HFFc6 (cell line): Measurements from ENCODE around the gene CHKB. TPM values are rescaled to one million over a fixed set of nuclear protein-coding genes. Genes with fewer than 3 reads are reported as not detected.

Experiments
- DNase-seq: peaks from one replicate; pipeline ENCODE4 v3.0.0-alpha.2; 2018
- H3K27ac Mint-ChIP-seq: 2 replicates; pipeline ENCODE4 v1.8.0; 2020; ENCODE audit warnings: mild to moderate bottlenecking, mixed read lengths
- H3K27me3 Mint-ChIP-seq: 2 replicates; pipeline ENCODE4 v1.8.0; 2021; ENCODE audit warnings: mild to moderate bottlenecking, moderate library complexity, mixed read lengths; ENCODE audit not compliant: insufficient read depth
- H3K36me3 Mint-ChIP-seq: 2 replicates; pipeline ENCODE4 v1.8.0; 2021; ENCODE audit warnings: low read depth, mixed read lengths
- H3K4me1 Mint-ChIP-seq: 2 replicates; pipeline ENCODE4 v1.8.0; 2020; ENCODE audit warnings: low read depth, mixed read lengths
- H3K4me3 Mint-ChIP-seq: 2 replicates; pipeline ENCODE4 v1.8.0; 2020; ENCODE audit warnings: mild to moderate bottlenecking, moderate library complexity, mixed read lengths
- H3K9me3 Mint-ChIP-seq: 2 replicates; pipeline ENCODE4 v1.8.0; 2020; ENCODE audit warnings: mild to moderate bottlenecking, mixed read lengths
- total RNA-seq, 6 experiments: library from RNA; stranded (reverse); fragmentation: NEBNext Ultra II Directional; extraction: Animal tissue kit (Norgen Biotek cat#: 25700); gene quantifications; 2 replicates in 1 of 6; 3 replicates in 5 of 6; pipeline ENCODE4 v1.2.3, GENCODE V29; 2021
- TF ChIP-seq, protein P1 (sequence below): fragments of 200-600 bp; sonication (generic); IDR thresholded peaks from 2 replicates; pipeline ENCODE4 v1.5.0; 2021; ENCODE audit warnings: antibody characterized with exemption, mild to moderate bottlenecking

Gene CHKB
- total RNA-seq, 6 experiments from 2014 or later, result 21.1 to 26.2 (median 25.2) TPM

DNA sequence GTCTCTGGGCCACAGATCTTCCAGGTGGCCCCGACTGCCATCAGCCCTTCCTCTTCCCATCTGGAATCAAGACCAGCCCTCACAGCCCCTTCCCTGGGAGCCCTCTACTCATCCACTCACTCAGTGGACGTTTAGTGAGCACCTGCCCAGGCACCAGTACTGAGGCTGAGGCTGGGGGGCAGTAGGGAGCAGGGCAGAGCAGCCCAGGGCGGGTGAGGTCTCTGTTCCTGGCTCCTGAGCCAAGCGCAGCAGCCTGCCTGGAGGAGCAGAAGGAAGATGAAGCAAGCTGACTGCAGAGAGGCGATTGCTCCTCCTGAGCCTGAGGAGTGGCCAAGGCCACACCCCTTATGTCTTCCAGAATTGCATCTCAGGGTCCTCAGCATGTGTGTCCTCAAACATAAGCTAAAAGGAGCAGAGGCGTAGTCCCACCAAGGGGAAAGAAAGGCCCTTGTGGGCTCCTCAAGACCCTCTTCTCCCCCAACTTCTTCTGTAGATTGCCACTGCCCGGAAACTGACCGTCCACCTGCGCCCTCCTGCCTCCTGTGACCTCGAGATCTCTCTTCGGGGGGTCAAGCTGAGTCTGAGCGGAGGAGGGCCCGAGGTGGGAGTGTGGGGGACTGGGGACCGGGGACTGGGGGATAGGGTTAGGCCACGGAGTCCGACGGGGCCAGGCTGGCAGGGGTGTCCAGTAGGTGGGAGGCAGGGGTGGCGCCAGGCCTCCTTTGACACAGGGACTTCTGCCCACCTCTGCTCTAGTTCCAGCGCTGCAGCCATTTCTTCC is 23.7 kb upstream of the CHKB start:
- no peak overlapping the region for H3K4me3 Mint-ChIP-seq
- TF ChIP-seq, protein P1, sequence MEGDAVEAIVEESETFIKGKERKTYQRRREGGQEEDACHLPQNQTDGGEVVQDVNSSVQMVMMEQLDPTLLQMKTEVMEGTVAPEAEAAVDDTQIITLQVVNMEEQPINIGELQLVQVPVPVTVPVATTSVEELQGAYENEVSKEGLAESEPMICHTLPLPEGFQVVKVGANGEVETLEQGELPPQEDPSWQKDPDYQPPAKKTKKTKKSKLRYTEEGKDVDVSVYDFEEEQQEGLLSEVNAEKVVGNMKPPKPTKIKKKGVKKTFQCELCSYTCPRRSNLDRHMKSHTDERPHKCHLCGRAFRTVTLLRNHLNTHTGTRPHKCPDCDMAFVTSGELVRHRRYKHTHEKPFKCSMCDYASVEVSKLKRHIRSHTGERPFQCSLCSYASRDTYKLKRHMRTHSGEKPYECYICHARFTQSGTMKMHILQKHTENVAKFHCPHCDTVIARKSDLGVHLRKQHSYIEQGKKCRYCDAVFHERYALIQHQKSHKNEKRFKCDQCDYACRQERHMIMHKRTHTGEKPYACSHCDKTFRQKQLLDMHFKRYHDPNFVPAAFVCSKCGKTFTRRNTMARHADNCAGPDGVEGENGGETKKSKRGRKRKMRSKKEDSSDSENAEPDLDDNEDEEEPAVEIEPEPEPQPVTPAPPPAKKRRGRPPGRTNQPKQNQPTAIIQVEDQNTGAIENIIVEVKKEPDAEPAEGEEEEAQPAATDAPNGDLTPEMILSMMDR, result 0 out of 2 replicates have a peak, but pooled peaks have one; percentile 11
- H3K27ac Mint-ChIP-seq, result no peak overlapping the region
- H3K27me3 Mint-ChIP-seq, result peaks cover 52% of the 10 kb centered on the region
- no peak for DNase-seq
- H3K36me3 Mint-ChIP-seq, result no peaks in the 10 kb centered on the region
- H3K4me1 Mint-ChIP-seq, result no peaks in the 10 kb centered on the region; the same call in 1 of the 2 replicates
- H3K9me3 Mint-ChIP-seq, result no peaks in the 10 kb centered on the region

DNA sequence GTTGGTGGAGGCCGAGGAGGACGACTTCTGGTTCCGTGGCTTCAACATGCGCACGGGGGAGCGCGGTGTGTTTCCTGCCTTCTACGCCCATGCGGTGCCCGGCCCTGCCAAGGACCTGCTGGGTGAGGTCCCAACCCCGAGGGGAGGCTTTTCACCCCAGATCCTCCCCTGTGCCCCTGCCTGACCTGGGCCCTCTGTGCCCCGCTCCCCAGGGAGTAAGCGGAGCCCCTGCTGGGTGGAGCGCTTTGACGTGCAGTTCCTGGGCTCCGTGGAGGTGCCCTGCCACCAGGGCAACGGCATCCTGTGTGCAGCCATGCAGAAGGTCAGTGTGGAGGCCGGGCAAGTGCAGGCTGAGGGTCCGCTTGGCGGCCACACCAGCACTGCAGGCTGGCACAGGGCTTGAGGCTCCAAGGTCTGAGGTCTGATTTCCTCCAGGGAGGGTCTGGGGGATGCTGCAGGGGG is 23.0 kb upstream of the CHKB start:
- peaks cover 47% of the 10 kb centered on the region for H3K27me3 Mint-ChIP-seq
- DNase-seq, result no peak
- no peaks in the 10 kb centered on the region; the same call in 1 of the 2 replicates for H3K4me1 Mint-ChIP-seq
- H3K9me3 Mint-ChIP-seq, result no peaks in the 10 kb centered on the region
- no peaks in the 10 kb centered on the region for H3K36me3 Mint-ChIP-seq
- H3K4me3 Mint-ChIP-seq, result no peak overlapping the region
- TF ChIP-seq, protein P1, result no peak
- H3K27ac Mint-ChIP-seq, result no peak overlapping the region

DNA sequence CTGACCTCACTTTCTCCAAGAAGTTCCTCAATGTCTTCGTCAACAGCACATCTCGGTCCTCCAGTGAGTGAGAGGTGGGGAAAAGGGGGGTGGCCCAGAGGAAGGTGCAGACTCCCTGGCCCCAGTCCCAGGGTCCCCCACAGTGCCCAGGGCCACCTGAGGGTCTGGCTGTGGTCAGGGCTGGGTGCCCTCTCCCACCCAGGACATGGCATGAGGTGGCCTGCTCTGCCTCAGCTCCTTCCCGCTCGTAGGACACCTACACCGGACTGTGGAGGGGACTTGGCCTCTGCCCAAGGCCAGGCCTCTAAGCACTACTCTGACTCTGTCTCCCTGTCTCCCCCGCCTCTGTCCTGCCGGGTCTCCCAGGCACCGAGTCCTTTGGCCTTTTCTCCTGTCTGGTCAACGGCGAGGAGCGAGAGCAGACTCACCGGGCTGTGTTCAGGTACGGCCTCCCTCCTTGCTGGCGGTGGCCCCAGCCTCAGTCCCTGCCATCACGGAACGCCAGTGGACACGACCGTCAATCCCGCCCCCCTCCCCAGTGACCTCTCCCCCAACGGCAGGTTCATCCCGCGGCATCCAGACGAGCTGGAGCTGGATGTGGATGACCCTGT is 22.5 kb upstream of the CHKB start:
- TF ChIP-seq, protein P1, result no peak
- DNase-seq, result no peak
- Mint-ChIP-seq H3K4me3 (no peak overlapping the region), H3K9me3 (no peaks in the 10 kb centered on the region), H3K27ac (no peak overlapping the region), H3K4me1 (no peaks in the 10 kb centered on the region; the same call in 1 of the 2 replicates), H3K27me3 (peaks cover 44% of the 10 kb centered on the region), H3K36me3 (no peaks in the 10 kb centered on the region)

DNA sequence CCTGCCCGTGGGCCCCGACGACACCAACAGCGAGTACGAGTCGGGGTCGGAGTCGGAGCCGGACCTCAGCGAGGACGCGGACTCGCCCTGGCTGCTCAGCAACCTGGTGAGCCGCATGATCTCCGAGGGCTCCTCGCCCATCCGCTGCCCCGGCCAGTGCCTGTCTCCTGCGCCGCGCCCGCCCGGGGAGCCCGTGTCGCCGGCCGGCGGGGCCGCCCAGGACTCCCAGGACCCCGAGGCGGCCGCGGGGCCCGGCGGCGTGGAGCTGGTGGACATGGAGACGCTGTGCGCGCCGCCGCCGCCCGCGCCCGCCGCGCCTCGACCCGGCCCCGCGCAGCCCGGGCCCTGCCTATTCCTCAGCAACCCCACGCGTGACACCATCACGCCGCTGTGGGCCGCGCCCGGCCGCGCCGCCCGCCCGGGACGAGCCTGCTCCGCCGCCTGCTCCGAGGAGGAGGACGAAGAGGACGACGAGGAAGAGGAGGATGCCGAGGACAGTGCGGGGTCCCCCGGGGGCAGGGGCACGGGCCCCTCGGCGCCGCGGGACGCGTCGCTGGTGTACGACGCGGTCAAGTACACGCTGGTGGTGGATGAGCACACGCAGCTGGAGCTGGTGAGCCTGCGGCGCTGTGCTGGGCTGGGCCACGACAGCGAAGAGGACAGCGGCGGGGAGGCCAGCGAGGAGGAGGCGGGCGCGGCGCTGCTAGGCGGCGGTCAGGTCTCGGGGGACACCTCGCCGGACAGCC is 21.8 kb upstream of the CHKB start:
- Mint-ChIP-seq H3K27me3 (peaks cover 47% of the 10 kb centered on the region), H3K9me3 (peaks cover 4% of the 10 kb centered on the region; the same call in 1 of the 2 replicates), H3K4me3 (no peak overlapping the region), H3K27ac (no peak overlapping the region), H3K36me3 (peaks cover 4% of the 10 kb centered on the region; the same call in 1 of the 2 replicates), H3K4me1 (no peaks in the 10 kb centered on the region; the same call in 1 of the 2 replicates)
- DNase-seq, result no peak
- TF ChIP-seq, protein P1, result no peak

DNA sequence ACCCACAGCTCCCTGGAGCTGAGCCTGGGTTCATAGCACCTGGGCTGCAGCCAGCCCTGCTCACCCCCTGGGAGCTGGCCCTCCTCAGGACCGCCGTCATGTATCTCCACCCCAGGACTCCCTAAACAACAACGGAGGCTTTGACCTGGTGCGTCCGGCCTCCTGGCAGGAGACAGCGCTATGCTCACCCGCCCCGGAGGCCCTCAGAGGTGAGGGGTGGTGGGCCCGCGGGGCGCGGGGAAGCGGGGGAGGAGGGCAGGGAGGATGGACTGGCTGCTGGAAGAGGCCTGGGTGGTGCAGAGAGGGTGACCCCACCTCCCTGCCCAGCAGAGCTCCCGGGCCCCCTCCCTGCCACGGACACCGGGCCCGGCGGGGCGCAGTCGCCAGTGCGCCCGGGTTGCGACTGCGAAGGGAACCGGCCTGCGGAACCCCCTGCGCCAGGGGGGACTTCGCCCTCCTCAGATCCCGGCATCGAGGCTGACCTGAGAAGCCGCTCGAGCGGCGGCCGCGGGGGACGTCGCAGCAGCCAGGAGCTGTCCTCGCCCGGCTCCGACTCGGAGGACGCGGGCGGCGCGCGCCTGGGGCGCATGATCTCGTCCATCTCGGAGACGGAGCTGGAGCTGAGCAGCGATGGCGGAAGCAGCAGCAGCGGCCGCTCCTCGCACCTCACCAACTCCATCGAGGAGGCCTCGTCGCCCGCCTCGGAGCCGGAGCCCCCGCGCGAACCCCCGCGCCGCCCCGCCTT is 21.0 kb upstream of the CHKB start:
- no peak for DNase-seq
- Mint-ChIP-seq H3K9me3 (peaks cover 4% of the 10 kb centered on the region; the same call in 1 of the 2 replicates), H3K27ac (no peak overlapping the region), H3K4me1 (no peaks in the 10 kb centered on the region; the same call in 1 of the 2 replicates), H3K27me3 (peaks cover 45% of the 10 kb centered on the region), H3K36me3 (peaks cover 4% of the 10 kb centered on the region; the same call in 1 of the 2 replicates), H3K4me3 (no peak overlapping the region)
- TF ChIP-seq, protein P1, result no peak
